Measurements from ENCODE around the gene LPP. TPM values are rescaled to one million over a fixed set of nuclear protein-coding genes. Genes with fewer than 3 reads are reported as not detected.

Gene LPP
- total RNA-seq, 1 experiment from 2014 or later = 0.04 TPM

GRCh38 chr3:188341501-188341900 lies 187.5 kb downstream of the LPP start:
- no peaks in the 10 kb centered on the region for H3K9me3 ChIP-seq (replicated peaks)
- no peaks in the 10 kb centered on the region for H3K36me3 ChIP-seq
- no peak overlapping the region for H3K4me3 ChIP-seq
- H3K4me1 ChIP-seq = no peaks in the 10 kb centered on the region
- no peak for DNase-seq
- H3K27me3 ChIP-seq = no peaks in the 10 kb centered on the region
- no peak overlapping the region for H3K27ac ChIP-seq

DNA sequence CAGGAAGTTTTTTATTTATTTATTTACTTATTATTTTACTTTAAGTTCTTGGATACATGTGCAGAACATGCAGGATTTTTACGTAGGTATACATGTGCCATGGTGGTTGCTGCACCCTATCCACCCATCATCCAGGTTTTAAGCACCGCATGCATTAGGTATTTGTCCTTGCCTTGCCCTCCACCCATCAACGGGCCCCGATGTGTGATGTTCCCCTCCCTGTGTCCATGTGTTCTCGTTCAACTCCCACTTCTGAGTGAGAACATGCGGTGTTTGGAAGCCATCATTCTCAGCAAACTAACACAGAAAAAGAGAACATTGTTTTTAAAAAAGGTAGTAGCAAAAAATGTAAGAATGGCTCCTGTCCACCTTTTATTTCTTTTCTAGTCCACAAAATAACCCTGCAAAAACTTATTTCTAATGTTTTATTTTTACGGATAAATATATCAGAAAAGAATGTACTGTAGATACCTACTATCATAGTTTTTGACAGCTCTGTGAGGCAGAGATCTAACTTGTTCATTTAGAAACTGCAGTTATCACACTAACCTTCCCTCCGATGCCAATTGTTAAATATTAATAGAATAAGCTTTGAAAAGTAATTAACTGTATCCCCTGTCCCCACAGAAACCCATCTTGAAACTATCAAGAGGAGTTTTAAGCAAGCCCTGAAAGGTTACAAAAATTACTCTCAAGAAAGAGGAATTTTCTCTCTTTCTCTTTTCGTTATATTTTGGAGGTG lies 189.2 kb downstream of the LPP start:
- no peaks in the 10 kb centered on the region for H3K36me3 ChIP-seq
- no peaks in the 10 kb centered on the region for H3K4me1 ChIP-seq
- H3K4me3 ChIP-seq = no peak overlapping the region
- DNase-seq = no peak
- no peaks in the 10 kb centered on the region for H3K9me3 ChIP-seq (replicated peaks)
- H3K27ac ChIP-seq = no peak overlapping the region
- H3K27me3 ChIP-seq = no peaks in the 10 kb centered on the region

DNA sequence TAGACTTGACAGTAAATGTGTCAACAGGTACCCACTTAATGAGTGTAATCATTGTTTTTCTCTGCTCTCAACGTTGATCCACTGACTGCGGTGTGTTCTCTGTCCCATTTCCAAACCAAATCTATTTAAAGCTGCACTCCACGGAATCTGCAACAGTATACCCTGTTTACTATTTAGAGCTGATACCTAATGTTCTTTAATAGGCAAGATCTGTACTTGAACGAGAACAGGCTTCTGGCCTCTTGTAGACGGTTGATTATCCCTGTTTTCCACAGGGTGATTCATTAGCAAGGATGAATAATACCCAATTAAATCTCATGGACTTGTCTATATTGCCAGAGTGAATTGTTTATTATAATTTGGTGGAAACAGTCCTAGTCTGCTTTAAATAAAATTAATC lies 189.9 kb downstream of the LPP start:
- no peak overlapping the region for H3K27ac ChIP-seq
- no peak for DNase-seq
- no peaks in the 10 kb centered on the region for H3K36me3 ChIP-seq
- H3K27me3 ChIP-seq = no peaks in the 10 kb centered on the region
- no peaks in the 10 kb centered on the region for H3K9me3 ChIP-seq (replicated peaks)
- H3K4me3 ChIP-seq = no peak overlapping the region
- H3K4me1 ChIP-seq = no peaks in the 10 kb centered on the region

GRCh38 chr3:188345223-188345622 lies 191.3 kb downstream of the LPP start:
- no peak overlapping the region for H3K27ac ChIP-seq
- DNase-seq = no peak

GRCh38 chr3:188348435-188349244 lies 194.7 kb downstream of the LPP start:
- Histone ChIP-seq H3K27ac (no peak overlapping the region), H3K27me3 (no peaks in the 10 kb centered on the region), H3K4me3 (no peak overlapping the region), H3K4me1 (no peaks in the 10 kb centered on the region), H3K9me3 (replicated peaks) (no peaks in the 10 kb centered on the region), H3K36me3 (no peaks in the 10 kb centered on the region)
- DNase-seq = peak; percentile 7 to 27

More at GRCh38 chr3:188345223-188345622, 191.3 kb downstream of the LPP start:
- Histone ChIP-seq H3K4me1 (no peaks in the 10 kb centered on the region), H3K4me3 (no peak overlapping the region), H3K36me3 (no peaks in the 10 kb centered on the region), H3K9me3 (replicated peaks) (no peaks in the 10 kb centered on the region), H3K27me3 (no peaks in the 10 kb centered on the region)

GRCh38 chr3:188349351-188349901 lies 195.5 kb downstream of the LPP start:
- Histone ChIP-seq H3K9me3 (replicated peaks) (no peaks in the 10 kb centered on the region), H3K4me1 (no peaks in the 10 kb centered on the region), H3K27me3 (no peaks in the 10 kb centered on the region), H3K36me3 (no peaks in the 10 kb centered on the region), H3K4me3 (no peak overlapping the region), H3K27ac (no peak overlapping the region)
- no peak for DNase-seq

DNA sequence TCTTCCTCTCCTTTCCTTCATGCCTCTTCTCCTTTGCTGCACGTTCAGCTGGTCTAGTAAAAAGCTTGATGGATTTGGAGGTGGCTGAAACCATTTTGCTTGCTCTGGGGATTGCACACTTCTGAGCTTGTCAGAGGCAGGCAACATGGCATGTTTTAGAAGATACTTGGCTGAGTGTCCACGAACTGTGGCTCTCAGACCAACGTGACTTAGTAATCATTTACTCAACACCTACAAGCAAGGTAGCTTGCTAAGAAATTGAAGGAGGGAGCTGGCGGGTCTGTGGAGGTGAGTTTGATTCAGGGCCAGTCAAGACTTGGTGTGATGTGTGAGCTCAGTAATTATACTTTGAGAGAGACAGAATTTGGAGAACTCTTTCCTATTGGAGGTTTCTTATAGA lies 196.0 kb downstream of the LPP start:
- DNase-seq = no peak
- no peaks in the 10 kb centered on the region for H3K36me3 ChIP-seq
- no peak overlapping the region for H3K27ac ChIP-seq
- H3K4me1 ChIP-seq = no peaks in the 10 kb centered on the region
- no peak overlapping the region for H3K4me3 ChIP-seq
- H3K27me3 ChIP-seq = no peaks in the 10 kb centered on the region
- H3K9me3 ChIP-seq (replicated peaks) = no peaks in the 10 kb centered on the region

DNA sequence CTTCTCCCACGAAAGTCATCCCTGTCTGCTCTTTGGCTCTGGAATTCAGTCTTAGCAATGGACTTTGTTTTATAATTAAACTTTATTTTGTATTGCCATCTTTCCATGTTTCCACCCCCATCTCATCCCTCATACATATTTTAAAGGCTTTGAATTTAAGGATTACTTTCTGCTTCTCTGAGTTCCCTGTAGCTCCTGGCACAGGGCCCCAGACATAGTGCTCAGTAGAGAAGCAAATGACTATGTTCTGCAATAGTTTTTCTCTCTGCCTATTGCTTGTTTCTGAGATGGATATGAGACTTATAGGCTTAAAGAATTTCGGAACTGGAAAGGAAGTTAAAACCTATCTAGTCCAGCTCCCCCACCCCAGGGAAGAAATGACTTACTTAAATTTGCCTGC lies 197.0 kb downstream of the LPP start:
- Histone ChIP-seq H3K4me1 (no peaks in the 10 kb centered on the region), H3K36me3 (no peaks in the 10 kb centered on the region), H3K27ac (no peak overlapping the region), H3K4me3 (no peak overlapping the region), H3K27me3 (no peaks in the 10 kb centered on the region), H3K9me3 (replicated peaks) (no peaks in the 10 kb centered on the region)
- no peak for DNase-seq

DNA sequence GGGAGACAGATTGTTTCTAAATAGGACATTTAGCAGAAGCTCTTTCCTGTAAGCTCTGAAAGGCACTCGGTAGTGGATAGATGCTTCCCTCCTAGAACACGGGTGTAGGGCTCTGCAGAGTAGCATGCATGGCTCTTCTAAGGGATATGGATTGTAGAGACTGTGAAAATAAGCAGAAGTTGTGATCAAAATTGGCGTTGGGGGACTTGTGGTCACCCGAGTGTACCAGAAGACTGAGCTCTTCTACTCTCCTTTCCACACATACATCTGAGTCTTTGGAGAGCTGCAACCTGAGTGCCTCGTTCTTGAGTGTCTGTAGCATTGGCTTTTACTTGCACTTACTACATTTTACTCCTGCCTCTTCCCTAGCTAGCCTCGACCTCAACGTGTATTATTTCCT lies 197.7 kb downstream of the LPP start:
- Histone ChIP-seq H3K36me3 (no peaks in the 10 kb centered on the region), H3K27me3 (no peaks in the 10 kb centered on the region), H3K9me3 (replicated peaks) (no peaks in the 10 kb centered on the region), H3K4me3 (no peak overlapping the region), H3K27ac (no peak overlapping the region), H3K4me1 (no peaks in the 10 kb centered on the region)
- no peak for DNase-seq

DNA sequence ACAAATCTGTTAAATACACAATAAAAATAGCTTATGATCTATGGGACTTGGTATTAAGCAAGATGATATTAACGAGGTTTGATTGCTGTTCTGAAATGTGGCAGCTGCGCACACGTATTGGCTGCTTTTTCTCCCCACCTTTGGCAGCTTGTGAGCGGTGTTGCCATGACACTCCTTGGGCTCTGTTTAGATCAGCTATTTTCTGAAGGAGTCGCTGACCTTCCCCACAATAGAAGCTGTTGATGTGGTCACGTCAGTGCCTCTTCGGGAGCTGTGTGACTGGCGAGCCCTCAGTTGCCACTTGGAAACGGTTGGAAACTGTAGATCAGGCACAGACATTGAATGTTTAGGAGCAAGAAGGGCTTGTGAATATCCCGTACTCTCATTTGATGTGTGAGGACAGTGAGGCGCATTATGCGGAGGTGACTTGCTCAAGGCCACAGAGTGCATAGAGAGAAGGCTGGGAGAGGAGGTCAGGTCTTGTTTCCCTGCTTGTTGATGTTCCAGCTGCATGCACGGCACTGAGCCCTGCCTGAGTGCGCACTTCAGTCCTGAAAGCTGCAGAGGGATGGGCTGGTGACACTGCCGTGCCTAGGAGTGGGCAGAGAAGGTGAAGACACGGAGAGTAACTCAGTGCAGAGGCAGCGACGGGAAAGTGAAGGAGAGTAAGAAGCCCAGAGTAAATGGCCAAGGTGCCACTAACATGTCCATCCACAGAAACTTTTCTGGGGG lies 198.4 kb downstream of the LPP start:
- H3K4me1 ChIP-seq = no peaks in the 10 kb centered on the region
- no peaks in the 10 kb centered on the region for H3K9me3 ChIP-seq (replicated peaks)
- H3K27ac ChIP-seq = no peak overlapping the region
- no peak overlapping the region for H3K4me3 ChIP-seq
- H3K36me3 ChIP-seq = no peaks in the 10 kb centered on the region
- H3K27me3 ChIP-seq = no peaks in the 10 kb centered on the region
- DNase-seq = no peak

- Histone ChIP-seq H3K4me3 (no peak overlapping the region), H3K27ac (no peak overlapping the region), H3K36me3 (no peaks in the 10 kb centered on the region), H3K4me1 (no peaks in the 10 kb centered on the region), H3K27me3 (no peaks in the 10 kb centered on the region), H3K9me3 (replicated peaks) (no peaks in the 10 kb centered on the region)
- no peak for DNase-seq
These were observed 199.5 kb downstream of the LPP start for GRCh38 chr3:188353426-188353825.

DNA sequence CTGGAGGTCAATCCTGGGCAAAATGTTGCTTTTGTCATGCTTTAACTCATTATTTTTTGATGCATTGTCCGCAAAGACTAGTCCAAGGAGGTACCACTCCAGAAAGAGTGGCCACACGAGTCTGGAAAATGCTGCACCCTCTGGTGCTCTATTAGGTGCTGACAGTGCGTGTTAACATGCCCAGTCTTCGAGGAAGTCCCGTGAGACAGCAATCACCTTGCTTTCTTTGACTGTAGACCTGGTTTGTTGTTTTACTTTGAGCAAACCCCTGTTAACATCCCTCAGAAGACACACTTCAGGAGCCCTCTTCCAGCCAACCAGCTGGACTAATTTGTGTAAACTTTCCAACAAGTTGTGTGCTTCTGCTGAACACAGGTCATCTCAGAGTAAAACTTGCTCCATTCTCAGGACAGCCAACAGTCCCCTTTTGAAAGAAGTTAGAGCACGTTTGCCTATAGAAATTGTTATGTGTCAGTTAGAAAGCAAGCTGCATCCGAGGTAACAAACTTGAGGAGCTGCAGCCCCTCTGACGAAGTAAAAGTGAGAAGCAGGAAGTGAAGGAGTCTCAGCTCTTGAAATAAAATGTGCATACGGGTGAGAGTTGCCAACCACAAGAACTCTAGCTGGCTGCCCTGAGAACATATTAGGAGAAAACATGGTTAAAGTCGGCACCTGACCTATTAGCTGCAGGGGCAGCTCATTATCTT lies 205.0 kb downstream of the LPP start:
- DNase-seq = no peak
- no peak overlapping the region for H3K27ac ChIP-seq
- no peaks in the 10 kb centered on the region for H3K27me3 ChIP-seq
- no peaks in the 10 kb centered on the region for H3K4me1 ChIP-seq
- H3K36me3 ChIP-seq = no peaks in the 10 kb centered on the region
- H3K4me3 ChIP-seq = no peak overlapping the region
- H3K9me3 ChIP-seq (replicated peaks) = no peaks in the 10 kb centered on the region

DNA sequence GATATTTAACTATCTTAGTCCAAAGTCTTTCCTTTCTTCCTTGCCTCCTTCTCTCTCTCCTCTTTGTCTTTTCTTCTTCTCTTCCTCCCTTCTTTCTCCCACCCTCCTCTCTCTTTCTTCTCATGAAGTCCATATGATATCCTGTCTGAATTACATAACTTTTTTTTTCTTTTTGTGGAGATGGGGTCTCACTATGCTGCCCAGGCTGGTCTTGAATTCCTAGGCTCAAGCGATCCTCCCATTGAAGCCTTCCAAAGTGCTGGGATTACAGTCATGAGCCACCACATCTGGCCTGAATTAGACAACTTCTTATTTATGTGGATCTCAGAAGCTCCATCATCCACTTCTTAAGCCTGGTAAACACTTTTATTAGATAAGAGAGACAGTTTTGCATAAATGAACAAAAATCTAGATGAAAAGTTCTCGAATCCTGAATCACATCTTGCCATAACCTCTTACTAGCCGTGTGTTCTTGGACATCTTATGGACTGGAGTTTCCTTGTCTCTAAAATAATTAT lies 206.5 kb downstream of the LPP start:
- no peaks in the 10 kb centered on the region for H3K4me1 ChIP-seq
- no peak overlapping the region for H3K4me3 ChIP-seq
- no peaks in the 10 kb centered on the region for H3K36me3 ChIP-seq
- DNase-seq = no peak
- H3K27ac ChIP-seq = no peak overlapping the region
- no peaks in the 10 kb centered on the region for H3K27me3 ChIP-seq
- no peaks in the 10 kb centered on the region for H3K9me3 ChIP-seq (replicated peaks)

DNA sequence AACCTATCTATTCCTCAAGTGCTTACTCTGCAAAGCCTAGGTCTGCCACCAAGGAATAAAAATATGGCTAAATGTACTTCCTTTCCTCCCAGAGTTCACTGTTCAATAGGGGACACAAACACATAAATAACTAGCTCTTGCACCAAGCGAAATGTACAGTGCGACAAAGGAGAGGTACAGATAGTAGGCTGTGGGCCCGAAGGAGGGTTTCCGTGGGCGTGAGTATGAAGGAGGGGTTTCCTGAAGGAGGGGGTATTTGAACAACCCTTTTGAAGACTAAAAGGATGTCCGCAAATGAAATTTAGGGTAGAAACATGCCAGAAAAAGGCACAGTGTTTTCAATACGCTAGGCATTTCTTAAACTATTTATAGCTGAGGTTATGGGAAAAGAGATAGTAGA lies 207.9 kb downstream of the LPP start:
- H3K9me3 ChIP-seq (replicated peaks) = no peaks in the 10 kb centered on the region
- H3K27me3 ChIP-seq = no peaks in the 10 kb centered on the region
- no peaks in the 10 kb centered on the region for H3K4me1 ChIP-seq
- H3K4me3 ChIP-seq = no peak overlapping the region
- H3K36me3 ChIP-seq = no peaks in the 10 kb centered on the region
- H3K27ac ChIP-seq = no peak overlapping the region
- DNase-seq = no peak

All from SJCRH30 (cell line).